ENCODE results near the gene CSPG5.

The CSPG5 gene

DNA sequence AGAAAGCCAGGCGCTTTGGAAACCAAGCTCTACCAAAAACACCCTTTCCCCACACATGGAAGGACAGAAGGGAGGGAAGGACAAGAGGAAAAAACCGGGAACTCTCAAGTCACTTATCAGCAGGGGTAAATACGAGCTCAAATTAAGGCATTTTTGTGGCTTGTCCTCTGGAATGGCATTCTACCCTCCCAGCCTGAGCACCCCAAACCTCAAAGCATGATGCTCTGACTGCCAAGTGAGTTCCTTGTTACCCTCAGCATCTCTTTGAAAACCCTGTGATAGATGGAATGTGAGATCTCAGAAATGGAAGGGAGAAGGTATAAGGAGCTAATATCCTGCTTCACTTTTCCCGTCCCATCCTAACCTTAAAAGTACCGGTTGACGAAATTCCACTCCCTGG is 8.1 kb upstream of the CSPG5 start:
- no peak for DNase-seq

DNA sequence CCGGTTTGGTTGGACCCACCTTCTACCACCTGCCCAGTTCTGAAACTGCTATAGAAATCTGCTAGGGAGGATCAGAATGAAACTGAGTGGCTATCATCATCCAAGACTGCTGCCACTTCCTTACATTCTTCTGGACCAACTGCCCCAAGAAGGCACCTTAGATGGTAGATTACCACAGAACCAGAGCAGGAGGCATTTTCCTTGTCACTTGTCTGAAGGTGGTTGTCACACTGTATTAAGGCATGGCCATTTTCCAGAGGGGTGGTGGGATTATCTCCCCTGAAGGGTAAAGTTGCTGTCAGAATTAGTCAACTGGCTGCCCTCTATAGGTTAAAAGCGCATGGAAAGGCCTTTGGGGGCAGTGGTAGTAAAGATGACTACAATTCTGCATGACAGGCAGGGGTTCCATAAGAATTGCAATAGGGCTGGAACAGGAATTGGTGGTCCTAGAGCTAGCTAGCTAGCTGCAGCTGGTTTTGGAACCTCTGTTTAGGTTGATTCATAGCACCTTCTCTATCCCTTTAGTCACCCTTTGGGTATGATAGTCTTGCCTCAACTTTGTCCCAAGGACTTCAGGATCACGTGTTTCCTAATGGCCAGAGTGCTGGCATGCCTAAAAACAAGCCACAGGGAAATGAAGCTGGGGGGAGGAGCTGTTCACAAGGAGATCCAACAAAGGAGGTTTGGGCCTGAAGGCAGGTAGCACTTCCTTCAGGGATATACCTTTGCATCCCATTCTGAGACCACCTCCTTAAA is 4.8 kb upstream of the CSPG5 start:
- no peak for DNase-seq

DNA sequence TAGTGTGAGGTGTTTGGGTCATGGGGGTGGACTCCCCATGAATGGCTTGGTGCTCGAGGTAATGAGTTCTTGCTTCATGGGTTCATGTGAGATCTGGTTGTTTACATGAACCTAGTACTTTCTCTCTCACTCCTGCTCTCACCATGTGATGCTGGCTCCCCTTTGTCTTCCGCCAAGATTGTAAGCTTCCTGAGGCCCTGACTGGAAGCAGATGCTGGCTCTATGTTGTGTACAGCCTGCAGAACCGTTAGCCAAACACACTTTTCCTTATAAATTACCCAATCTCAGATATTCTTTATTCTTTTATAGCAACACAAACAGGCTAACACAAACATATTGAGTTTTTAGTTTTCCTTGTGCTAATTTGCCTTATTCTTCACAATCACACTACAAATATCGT is 3.2 kb upstream of the CSPG5 start:
- no peak for DNase-seq

DNA sequence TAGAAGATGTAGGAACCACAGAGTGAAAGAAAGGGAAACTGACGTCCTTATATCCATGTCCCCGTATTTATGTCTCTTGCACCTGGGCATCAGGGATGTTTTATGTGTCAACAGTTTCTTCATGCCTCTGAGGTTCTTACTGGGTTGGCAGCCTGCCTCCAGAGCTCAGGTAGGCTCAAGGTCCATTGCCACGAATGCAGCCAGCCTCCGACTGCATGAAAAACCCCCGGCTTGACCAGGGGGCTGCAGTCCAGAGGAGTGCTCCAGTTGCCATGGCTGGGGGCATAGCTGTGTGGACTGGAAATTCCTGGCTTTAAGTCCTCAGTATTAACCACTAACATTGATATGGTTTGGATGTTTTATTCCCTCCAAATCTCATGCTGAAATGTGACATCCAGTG is 2.8 kb upstream of the CSPG5 start:
- DNase-seq, result no peak

DNA sequence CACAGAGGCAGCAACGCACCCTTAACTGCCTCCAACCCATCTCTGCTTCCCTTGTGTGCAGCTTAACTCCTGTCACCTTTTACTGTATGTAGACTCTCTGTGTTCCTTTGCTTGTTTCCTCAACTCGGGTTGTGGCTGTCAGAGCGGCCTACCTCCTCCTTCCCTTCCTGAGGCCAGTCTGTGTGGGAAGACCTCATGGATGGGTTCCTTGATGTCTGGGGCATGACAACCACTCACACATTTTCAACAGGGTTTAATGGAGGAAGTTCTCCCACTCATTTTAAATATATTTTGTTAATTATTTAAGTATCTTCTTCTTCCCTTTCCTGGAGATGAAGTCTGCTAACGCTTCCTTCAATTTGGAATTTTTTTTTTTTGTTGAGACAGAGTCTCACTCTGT is 1.8 kb upstream of the CSPG5 start:
- DNase-seq, result no peak

DNA sequence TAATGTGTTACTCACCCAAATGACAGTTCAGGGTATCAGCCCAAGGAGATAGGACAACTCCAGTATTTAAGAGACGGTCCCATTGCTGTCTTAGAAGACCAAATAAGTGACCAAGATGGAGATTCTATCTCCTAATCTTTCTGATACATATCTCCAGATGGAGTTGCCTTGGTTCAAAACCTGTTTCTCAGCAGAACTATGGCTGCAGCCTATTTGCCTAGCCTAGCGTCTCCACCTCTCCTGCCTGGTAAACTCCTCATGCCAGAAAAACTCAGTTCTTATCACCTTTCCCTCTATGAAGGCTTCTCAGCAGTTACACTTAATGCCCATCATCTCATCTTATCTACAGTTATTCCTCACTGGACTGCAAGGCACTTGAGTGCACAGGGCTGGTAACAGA is 1.2 kb upstream of the CSPG5 start:
- DNase-seq, result no peak

DNA sequence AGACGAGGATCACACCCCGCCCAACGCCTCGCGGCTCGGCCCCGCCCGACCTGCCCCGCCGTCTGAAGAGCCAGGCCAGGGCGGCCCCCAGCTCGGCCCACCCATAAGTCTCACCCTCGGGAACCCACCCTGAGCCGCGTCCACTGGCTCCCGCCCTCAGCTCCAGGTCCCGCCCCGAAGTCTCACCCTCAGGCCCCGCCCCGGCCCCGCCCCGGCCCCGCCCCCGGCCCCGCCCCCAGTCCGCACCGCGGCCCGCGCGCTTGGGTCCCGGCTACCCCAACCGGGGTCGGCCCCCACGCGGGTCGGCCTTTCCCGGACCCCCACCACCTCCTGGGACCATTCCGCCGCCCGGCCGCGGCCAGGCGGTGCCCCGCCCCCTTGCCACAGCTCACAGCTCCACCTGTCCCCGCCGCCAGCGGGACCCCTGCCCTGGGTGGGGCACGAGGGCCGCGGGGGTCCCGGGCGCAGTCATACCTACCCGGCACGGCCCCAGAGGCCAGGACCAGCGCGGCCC is 489 bp downstream of the CSPG5 start:
- no peak for DNase-seq

DNA sequence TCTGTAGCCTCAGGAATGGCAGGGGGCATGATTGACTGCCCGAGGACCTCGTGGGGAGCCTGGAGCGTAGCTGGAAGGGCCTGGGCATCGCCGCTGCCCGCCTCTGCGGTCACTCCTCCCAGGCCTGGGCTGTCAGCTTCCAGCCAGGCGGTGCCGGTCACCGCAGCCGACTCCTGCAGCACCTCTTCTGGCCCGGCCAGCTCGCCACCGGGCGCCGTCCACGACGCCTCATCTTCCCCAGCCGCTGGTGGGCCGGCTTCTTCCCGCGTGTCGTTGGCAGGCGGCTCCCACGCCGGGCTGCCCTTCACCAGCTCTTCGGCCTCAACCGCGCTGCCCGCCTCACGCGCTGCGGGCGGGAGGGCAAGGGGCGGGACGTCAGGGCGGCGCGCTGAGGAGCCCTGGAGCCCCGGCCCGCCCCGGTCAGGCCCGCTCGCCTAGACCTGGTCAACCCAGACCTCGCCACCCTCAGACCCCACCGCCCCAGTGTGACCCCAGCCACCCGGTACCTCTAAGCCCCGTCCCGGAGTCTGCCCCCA is 1.0 kb downstream of the CSPG5 start:
- DNase-seq, result no peak

DNA sequence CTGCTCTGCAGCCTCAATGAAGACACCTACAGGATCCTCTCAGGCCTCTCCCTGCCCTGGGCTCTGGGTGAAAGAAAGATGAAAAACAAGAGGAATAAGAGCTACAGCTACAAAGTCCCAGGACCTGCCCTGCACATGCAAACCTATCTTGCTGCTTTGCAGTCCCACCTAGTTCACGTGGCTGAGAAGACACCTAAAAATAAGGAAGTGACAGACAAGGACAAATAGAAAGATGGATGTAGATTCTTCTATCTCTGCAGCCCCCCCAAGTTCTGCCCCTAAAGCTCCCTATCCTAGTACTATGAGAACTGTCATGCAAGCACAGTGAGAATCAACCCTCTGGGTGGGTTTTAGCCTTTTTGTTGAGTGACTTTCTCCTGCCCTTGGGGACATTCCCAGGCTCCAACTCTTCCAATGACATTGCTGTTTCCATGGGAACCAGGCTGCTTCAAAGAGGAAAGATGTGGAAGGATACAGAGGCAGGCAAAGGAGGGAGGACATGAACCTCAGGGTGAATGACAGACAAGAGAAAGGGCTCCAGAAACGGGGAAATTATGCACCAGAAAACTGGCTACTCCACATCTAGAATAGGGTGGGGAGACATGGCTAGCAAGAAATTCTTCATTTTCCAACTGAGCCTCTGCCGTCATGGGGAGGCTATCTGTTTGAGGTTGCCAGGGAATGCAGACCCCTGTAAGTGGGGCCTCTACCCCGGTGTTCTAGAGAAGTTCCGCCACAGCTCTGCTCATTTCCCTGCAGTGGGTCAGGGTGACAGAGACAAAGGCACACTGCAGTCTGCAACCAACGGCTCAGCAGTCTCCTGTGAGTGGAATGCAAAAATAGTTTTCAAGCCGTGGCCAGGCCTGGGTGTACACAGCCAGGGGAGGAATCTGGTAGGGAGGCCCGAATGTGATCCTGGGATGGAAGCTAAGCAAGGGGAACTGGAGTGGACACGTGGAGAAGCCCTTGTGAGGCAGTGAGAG is 5.2 kb downstream of the CSPG5 start:
- DNase-seq, result no peak

DNA sequence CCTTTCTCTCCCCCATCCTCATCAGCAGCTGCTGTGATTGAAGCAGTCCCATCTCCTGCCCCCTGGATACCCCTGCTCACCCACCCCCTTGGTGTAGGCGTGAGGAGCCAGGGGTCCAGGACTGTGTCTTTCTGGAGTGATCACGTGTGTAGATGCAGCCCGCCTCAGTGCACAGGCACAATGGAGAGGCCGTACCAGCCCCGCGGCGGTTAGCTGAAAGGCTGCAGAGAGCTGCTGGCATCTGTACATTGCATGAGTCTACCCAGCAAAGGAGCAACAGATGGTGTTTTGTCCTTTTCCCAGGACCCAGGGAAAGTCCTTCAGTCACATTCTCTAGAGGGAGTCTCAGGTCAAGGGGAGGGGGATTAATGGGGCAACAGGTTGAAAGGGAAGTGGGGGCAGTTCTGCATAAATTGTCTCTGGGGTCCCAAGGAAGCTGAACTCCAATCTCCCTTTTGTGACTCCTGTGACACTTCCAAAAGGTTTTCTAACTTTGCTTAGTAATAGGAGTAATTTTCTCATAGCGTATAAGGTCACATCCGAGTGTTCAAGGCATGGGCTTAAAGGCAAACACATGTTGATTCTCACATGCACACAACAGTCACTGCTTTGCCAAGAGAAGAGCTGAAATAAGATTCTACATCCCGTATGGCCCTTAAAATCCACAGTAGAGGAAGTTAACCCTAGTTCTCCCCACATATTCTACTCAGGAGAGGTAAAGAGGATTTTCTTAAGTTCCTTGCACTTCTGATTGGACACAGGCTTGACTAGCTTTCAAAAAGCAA is 7.1 kb downstream of the CSPG5 start:
- no peak for DNase-seq

DNA sequence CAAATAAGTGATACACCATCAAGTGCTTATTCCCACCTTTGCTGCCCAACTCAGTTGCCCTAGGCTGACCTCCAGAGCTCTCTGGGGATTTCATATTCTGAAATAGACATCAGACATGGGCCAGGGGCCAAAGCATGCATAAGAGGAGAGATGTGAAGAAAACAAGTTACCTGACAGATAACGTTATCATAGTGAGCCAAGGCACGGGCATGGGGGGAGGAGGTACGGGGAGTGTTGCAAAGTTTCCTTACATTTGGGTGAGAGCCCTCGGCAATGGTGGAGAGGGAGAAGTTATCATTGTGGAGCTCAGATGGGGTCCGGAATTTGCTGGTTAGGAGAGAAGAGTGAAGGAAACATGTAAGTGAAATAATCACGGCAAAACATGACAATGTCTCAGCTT is 9.8 kb downstream of the CSPG5 start:
- DNase-seq, result no peak

DNA sequence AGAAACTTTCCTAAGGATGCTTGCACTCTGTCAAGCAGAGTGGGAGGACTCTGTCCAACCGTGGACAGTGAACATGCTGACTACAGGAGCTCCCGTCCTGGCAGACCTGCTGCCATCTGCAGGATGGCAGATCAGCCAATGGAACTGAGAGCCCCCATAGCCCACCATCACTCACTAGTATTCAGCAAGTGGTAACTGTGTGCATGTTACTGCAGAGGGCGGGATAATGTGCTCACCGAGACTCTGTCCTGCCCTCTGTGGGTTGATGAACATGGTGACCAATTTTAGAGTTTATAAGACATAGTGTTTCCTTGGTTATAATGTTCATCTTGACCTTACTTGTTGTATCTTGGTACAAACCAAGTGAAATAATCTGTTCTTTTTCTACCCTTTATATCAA is 11.5 kb downstream of the CSPG5 start:
- DNase-seq, result no peak

DNA sequence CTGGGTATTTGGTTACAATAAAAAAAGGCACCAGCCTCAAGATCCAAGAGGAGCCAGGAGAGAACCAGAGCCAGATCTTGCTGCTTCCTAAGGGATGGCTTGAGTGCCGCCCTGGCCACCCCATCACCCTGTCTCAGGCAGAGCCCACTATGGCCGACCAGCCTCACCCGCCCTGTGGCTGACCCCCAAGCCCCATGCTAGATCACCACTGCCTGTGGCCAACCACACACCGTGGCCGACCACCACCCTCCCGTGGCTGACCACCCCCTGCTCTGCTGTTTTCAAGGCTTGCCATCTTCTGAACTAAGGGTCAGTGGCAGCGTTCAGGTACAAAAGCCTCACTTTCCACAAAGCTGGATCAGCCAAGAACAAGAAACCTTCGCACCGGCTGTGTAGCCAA is 12.0 kb downstream of the CSPG5 start:
- DNase-seq, result no peak

DNA sequence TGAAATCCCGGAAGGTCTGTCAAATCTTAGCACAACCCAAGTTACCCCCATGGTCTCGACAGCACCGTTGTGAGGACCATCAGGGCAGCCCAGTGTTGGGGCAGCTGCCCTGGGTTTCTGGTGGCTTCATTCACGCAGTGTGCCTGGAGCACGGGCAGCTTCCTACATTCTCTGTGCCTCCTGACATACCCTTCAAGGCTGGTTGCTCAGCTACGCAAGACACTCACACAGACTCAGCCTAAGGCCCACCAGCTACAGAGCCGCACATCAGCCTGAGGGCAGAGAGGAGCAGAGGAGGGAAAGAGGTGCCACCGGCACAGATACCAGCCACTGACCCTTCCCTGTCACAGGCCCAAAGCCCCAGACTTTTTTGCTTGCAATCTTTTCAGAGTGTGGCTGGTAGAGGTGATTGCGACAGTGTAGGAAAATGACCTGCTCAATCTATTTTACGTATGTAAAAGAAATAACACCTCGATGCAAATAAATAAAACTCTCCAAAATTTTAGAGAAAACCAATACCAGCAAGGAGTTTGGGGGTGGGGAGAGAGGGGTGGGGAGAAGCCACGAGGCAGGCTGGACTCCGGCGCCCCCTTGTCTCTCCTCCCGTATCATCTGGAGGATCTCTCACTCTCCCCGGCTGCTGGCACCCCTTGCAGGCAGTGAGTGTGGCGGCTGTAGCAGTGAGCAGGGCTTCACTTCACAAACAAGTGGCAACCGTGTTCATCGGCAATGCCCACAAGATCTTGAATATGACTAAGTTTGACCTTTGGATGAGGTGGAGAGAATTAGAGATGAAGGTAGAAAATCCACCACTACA is 12.7 kb downstream of the CSPG5 start:
- no peak for DNase-seq

DNA sequence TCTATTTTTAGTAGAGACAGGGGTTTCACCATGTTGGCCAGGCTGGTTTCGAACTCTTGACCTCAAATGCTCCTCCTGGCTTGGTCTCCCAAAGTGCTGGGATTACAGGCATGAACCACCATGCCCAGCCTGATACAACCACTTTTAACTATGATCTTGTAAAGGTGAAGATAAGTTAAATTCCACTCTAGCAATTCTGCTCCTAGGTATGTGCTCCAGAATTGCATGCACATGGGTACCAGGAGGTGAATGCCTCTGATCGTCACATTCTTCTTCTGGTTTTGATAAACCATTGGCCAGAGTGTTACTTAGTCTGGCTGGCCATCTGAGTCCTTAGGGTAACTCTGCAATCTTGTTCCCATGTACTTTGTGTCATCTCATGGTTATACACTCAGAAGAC is 22.3 kb downstream of the CSPG5 start:
- no peak for DNase-seq

DNA sequence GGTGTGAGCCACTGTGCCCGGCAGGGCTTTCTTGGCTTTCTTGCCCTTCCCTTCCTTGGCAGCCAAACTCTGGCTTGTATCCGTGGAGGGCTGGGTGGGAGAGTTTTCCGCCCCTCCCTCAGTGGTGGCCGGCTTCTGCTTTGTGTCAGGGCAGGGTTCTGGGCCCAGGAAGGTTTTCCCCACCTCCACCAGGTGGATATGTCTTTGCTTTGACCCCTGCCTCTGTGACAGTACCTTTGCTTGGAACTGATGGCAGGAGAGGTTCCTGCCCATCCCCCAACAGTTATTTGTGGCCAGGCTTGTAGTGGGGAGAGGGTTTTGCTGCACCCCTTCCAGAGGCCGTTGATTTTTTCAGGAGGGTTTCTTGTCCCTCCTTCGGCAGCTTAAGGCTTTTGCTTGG is 24.3 kb downstream of the CSPG5 start:
- DNase-seq, result no peak

DNA sequence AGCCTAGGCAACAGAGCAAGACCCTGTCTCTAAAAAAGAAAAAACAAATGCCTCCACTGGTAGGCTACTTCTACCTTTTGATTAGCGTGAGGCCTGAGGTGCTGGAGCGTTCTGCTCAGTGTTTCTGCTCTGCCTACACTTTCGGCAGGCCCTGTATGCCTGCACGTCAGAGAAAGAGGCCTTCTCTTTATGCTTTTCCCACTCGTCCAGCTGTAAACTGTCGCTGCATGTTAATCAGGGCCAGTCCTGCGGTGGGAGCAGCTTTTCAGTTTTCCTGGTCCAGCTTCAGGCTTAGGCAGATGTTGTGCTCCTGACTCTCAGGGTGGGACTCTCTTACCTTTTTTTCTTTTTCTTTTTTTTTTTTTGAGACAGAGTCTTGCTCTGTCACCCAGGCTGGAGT is 25.3 kb downstream of the CSPG5 start:
- DNase-seq, result no peak

DNA sequence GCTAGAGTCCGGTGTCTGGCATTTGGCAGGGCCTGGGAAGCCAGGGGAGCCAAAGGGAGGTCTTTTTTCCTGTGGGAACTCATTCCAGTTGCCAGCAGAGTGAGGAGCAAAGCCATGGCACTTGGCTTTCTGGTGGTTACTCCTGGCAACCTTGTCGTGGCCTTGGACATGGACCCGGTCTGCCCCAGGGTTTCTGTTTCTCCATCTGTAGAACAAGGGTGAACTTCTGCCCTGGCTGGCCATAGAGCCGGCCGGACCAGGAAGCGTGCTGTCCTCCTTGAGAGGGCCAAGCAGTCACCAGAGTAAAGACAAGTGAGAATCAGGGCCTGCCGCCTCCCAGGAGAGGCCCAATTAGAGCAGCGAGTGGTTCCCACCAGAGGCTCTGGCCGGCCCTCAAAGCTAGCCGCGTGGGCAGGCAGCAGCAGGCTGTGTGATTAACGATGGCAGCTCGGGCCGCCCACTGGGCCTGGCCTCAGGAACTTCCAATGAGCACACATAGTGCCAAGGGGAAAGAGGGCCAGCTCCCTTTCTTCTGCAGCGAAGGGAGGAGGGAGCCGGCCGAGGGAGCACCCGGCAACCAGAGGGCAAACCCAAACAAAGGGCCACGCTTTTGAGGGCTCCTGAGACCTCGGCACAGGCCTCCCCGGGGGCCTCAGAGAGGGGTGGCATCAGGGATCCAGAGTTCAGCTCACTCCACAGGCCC is 36.0 kb downstream of the CSPG5 start:
- no peak for DNase-seq

DNA sequence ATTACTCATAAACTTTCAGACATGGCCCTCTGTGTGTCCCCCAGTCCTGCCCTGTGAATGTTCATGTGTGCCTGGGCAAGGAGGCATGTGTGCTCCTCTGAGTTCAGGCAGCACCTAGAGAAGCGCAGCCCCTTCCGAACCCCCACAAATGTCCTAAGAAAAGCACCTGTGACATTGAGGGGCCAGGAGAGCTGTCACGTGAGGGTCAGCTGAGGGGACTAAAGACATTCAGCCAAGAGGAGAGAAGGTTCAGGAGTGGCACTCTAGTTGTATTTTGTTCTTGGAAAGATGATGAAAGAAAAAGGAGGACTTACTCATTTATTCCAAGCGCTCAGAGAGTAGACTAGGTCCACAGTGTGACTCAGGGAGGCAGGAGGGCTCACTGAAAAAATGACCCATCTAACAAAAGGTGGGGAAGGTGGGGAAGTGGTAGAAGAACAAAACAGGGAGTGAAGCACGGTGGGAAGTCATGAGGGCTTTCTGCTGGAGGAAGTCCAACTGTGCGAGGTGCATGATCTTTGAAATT is 37.0 kb downstream of the CSPG5 start:
- no peak for DNase-seq

DNA sequence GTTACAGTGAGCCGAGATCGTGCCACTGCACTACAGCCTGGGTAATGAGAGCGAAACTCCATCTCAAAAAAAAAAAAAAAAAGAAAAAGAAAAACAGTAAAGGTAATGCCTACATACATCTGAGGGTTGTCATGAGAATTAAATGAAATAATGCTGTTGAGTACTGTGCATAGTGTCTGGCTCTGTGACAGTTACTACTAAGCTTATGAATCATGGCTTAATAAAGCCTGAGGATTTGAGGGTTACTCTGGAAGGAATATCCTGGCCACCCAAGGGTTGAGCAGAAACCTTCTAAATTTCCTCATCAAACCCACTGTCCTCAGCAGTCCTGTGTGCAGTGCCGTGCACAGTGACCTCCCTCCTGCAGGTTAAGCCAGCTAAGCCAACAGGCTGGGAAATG is 38.4 kb downstream of the CSPG5 start:
- DNase-seq, result no peak

DNA sequence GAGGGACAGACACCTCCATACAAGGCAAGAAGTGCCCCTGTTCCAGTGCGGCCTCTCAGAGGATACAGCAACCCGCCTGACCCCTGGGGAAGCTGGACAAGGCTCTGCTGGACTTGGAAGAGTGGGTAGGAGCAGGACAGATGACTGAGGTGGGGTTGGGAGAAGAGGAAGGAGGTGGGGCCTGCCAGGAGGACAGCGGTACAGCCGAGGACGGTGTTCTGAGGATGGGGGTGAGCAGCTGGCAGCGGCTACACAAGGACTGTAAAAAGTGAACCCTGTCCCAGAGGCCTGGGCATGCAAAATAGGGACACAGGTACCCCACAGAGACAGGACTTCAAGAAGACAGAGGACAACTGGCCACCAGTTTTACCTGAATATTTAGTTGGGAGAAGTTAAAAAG is 41.7 kb downstream of the CSPG5 start:
- no peak for DNase-seq
